ENCODE data around the gene TMC2.

Gene TMC2

DNA sequence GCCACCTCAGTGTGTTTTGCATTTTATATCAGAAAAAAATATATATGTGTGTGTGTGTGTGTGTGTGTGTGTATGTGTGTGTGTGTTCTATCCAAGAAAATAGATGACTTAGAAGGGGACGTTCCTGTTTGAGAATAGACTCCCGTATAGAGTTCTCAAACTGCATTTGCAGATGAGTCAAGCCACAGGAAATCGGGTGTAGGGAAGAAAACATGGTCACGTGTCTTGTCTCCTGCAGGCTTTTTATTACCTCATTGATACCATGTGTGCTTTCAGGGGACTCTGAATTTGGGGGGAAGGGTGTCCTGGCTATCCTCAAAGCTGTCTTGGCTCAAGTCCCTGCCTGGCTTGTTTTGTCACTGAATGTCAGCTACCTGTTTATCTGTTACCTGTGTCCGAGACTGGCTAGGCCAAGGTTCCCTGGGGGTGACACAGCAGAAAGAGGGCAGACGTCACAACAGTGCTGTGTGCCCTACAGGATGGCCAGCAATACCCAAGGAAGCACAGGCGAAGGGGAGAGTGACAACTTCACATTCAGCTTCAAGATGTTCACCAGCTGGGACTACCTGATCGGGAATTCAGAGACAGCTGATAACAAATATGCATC lies 60.4 kb downstream of the TMC2 start:
- TF ChIP-seq, protein P1, sequence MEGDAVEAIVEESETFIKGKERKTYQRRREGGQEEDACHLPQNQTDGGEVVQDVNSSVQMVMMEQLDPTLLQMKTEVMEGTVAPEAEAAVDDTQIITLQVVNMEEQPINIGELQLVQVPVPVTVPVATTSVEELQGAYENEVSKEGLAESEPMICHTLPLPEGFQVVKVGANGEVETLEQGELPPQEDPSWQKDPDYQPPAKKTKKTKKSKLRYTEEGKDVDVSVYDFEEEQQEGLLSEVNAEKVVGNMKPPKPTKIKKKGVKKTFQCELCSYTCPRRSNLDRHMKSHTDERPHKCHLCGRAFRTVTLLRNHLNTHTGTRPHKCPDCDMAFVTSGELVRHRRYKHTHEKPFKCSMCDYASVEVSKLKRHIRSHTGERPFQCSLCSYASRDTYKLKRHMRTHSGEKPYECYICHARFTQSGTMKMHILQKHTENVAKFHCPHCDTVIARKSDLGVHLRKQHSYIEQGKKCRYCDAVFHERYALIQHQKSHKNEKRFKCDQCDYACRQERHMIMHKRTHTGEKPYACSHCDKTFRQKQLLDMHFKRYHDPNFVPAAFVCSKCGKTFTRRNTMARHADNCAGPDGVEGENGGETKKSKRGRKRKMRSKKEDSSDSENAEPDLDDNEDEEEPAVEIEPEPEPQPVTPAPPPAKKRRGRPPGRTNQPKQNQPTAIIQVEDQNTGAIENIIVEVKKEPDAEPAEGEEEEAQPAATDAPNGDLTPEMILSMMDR (IDR thresholded peaks at IDR 0.05; ENCODE audit: low read depth, low read length), result no peak
- H3K4me3 ChIP-seq (ENCODE audit: low read depth, low read length), result no peak overlapping the region

DNA sequence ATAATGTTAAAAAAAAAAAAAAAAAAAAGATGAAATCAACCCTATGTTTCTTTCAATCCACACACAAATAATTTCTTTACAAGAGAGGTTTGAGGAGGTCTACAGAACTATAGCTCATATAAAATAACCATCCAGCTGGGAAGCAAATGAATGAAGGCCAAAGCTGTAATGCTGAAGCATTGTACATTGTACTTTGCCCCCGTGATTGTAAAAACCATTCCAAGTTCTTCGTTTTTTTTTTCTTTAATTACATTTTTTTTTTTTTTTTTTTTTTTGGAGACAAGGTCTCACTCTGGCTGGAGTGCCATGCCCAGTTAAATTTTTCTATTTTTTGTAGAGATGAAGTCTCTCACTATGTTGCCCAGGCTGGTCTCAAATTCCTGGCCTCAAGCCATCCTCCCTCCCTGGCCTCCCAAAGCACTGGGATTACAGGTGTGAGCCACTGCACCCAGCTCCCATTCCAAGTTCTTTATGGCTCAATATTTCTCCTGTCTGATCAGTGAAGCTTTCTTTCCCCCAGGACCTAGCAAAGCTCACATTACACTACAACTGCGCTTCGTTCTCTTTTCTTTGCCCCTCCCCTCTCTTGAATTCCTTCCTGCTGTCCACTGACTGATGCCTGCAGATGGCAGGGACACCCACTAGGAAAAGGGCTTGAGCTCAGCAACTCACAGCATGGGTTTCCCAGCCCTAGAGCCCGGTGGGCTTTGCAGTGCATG lies 63.1 kb downstream of the TMC2 start:
- no peak overlapping the region for H3K4me3 ChIP-seq (ENCODE audit: low read depth, low read length)
- TF ChIP-seq, protein P1 (IDR thresholded peaks at IDR 0.05; ENCODE audit: low read depth, low read length), result no peak

GRCh38 chr20:2602046-2602735 lies 65.8 kb downstream of the TMC2 start:
- TF ChIP-seq, protein P1 (IDR thresholded peaks at IDR 0.05; ENCODE audit: low read depth, low read length), result no peak
- H3K4me3 ChIP-seq (ENCODE audit: low read depth, low read length), result no peak overlapping the region

DNA sequence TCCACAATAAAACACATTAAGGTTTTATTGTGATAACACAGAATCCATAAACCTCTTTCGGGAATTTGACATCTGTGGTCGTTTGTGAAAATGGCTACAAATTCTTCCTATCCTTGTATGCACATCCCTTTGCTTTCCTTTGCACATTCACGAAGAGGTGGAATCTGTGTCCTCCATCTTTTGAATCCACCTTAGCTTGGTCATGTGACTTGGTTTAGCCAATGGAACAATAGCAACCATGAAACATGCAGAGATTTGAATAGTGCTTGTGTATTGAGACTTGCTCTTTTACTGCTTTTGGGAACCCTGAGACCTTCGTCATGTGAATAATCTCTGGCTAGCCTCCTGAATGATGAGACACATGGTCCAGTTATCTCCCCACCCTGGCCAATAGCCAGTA lies 66.4 kb downstream of the TMC2 start:
- TF ChIP-seq, protein P1 (IDR thresholded peaks at IDR 0.05; ENCODE audit: low read depth, low read length), result no peak

DNA sequence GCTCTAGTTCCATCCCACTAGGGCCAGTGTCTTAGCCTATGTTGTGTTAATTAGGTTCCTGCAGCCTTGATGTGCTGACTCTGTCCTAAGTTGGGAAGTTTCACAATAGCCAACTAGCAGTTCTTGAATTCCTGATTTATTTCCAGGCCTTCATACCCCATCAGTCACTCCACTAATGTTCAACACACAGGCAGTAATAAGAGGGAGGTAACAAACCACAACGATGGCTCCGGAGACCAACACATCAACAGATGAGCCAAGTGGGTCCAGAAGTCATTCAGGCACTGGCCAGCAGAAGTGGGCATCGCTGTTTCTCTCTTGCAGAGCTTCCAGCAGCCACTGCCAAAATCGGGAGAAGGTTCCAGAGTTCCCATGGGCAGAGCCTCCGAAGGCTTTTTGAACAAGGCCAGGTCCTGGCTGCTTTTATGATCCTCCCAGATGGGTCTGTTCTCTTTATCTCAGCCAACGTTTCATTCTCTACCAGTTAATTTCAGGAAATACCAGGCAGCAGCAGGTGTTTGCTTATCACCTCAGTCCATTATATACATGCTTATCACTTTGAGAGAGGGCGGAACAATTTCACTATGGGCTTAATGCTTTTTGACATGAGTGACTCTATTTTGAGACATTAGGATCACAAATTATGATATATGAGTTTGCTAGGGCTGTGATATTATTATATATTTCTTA lies 67.6 kb downstream of the TMC2 start:
- no peak overlapping the region for H3K4me3 ChIP-seq (ENCODE audit: low read depth, low read length)
- TF ChIP-seq, protein P1 (IDR thresholded peaks at IDR 0.05; ENCODE audit: low read depth, low read length), result no peak

More for the DNA sequence above, 66.4 kb downstream of the TMC2 start:
- no peak overlapping the region for H3K4me3 ChIP-seq (ENCODE audit: low read depth, low read length)

DNA sequence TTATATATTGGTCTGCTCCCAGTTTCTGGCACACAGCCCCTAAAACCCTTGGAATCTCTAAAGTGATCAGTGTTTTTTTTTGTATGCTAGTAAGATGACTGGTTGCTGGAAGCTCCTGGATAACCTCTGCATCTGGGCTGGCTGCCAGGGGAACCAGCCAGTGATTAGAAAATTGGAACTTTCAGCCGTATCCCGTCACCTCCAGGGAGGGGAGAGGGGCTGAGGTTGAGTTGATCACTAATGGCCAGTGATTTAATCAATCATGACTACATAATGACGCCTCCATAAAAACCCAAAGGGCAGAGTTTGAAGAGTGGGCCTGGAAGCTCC lies 68.1 kb downstream of the TMC2 start:
- no peak overlapping the region for H3K4me3 ChIP-seq (ENCODE audit: low read depth, low read length)
- TF ChIP-seq, protein P1 (IDR thresholded peaks at IDR 0.05; ENCODE audit: low read depth, low read length), result no peak

Measured in WI38 (cell line).